ENCODE results near the gene IDUA. TPM values are rescaled to one million over a fixed set of nuclear protein-coding genes. Genes with fewer than 3 reads are reported as not detected.

IDUA gene
- total RNA-seq, 1 donor from 2014 or later = 18.0 TPM

DNA sequence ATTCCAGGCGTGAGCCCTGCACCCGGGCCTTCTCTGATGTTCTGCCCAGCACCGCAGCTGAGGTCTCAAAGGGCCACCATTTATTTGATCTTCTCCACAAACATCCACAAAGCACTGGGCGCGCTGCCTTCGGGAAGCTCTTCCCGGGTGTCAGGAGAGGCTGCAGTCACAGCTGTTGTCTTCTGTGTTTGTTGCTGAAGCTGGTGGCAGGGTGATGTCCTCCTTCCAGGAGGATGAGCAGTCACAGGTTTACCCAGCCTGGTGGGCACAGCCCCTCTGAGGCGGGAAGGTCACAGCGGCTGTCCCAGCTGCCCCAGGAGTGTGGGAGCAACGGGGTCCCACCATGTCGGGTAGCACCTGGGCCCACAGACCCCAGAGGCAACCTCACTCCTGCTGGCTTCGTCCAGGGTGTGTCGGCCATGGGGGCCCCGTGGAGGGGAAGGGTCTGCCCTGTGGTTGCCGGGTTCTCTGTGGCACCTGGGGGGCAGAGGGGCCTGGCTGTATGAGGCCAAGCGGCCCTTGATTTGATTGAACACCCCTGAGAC lies 52.2 kb downstream of the IDUA start:
- H3K36me3 Mint-ChIP-seq (ENCODE audit: low read depth) = no peaks in the 10 kb centered on the region
- TF ChIP-seq, protein P1, sequence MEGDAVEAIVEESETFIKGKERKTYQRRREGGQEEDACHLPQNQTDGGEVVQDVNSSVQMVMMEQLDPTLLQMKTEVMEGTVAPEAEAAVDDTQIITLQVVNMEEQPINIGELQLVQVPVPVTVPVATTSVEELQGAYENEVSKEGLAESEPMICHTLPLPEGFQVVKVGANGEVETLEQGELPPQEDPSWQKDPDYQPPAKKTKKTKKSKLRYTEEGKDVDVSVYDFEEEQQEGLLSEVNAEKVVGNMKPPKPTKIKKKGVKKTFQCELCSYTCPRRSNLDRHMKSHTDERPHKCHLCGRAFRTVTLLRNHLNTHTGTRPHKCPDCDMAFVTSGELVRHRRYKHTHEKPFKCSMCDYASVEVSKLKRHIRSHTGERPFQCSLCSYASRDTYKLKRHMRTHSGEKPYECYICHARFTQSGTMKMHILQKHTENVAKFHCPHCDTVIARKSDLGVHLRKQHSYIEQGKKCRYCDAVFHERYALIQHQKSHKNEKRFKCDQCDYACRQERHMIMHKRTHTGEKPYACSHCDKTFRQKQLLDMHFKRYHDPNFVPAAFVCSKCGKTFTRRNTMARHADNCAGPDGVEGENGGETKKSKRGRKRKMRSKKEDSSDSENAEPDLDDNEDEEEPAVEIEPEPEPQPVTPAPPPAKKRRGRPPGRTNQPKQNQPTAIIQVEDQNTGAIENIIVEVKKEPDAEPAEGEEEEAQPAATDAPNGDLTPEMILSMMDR (conservative IDR thresholded peaks at IDR 0.05) = no peak
- peaks cover 20% of the 10 kb centered on the region for H3K4me1 Mint-ChIP-seq
- no peak overlapping the region for H3K27ac Mint-ChIP-seq (ENCODE audit: unreplicated experiment)
- no peak for DNase-seq (ENCODE audit: low read depth, low spot score)
- no peaks in the 10 kb centered on the region for H3K27me3 Mint-ChIP-seq (ENCODE audit: low read depth)
- H3K4me3 Mint-ChIP-seq = no peak overlapping the region
- no peaks in the 10 kb centered on the region for H3K9me3 Mint-ChIP-seq

DNA sequence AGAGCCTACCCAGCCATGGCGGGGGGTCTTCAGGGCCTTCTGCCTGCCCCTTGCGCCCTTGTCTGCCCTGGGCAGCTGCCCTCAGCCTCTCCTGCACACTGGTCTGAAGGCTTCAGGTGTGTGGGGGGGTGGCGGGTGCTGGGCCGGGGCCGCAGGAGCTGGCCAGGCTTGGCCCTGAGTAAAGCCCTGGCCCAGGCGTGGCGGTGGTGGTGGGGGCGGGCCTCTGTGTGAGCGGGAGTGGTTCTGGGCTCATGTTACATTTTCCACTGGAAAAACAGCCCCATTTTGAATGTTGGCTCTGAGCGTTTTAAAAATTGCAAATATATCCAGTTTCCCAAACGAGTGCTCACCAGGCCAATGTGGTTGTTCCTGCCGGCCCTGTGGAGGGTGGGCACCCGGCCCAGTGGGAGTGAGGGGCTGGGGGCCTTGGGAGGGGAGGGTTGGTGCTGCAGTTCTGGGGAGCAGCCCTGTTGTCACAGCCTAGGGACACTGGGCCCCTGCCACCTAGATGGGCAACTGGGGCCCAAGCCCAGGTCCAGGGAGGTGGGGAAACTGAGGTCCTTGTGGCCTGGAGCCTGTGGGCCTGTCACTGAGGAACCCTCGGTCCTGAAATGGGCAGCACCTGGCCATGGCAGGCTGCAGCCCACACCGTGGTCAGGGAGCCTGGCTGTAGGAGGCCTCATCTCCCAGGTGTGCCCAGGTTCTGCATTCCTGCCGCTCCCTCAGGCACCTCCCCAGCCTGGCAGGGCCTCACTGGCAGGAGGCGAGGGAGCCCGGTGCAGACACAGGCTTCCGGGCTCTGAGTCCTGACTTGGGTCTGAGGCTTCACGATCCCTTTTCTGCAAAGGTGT lies 52.9 kb downstream of the IDUA start:
- TF ChIP-seq, protein P1 (conservative IDR thresholded peaks at IDR 0.05) = no peak
- no peak for DNase-seq (ENCODE audit: low read depth, low spot score)
- no peaks in the 10 kb centered on the region for H3K36me3 Mint-ChIP-seq (ENCODE audit: low read depth)
- no peaks in the 10 kb centered on the region for H3K27me3 Mint-ChIP-seq (ENCODE audit: low read depth)
- H3K27ac Mint-ChIP-seq (ENCODE audit: unreplicated experiment) = peak overlapping the region; percentile 92
- no peaks in the 10 kb centered on the region for H3K9me3 Mint-ChIP-seq
- H3K4me1 Mint-ChIP-seq = peaks cover 20% of the 10 kb centered on the region
- H3K4me3 Mint-ChIP-seq = no peak overlapping the region

DNA sequence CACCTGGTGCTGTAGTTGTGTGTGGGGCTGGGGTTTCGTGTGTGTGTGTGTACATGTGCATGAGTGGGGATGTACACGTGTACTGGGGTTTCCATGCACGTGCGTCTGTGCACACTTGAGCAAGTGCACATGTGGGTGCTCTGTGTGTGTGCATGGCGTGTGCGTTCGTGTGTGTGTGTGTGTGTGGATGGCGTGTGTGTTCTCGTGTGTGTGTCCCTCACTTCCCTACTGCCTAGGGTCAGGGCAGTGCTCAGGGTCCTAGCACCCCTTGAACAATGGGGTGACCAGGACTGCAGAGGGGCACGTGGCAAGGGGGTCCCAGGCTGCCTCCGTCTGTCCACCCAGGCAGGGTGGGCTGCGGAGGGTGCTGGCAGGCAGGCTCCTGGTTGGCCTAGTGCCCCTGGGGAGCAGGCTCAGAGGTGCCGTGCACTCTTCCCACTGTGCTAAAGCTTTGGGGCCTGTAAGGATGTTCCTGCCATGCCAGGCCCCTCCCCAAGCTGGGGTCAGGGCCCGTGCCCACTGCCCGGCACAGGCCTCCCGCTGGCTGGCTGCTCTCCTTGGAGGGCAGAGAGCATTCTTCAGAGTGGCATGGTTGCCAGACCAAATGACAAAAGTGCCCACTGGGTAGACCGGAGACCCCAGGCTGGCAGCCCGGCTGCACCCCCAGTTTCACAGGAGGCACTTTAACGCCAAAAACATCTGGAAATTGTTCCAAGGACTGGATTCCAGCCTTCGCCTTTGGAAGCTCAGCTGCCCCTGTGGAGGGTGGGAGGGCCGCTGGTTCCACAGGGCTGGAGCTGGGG lies 53.7 kb downstream of the IDUA start:
- Mint-ChIP-seq H3K9me3 (no peaks in the 10 kb centered on the region), H3K27me3 (ENCODE audit: low read depth) (no peaks in the 10 kb centered on the region), H3K4me3 (no peak overlapping the region), H3K27ac (ENCODE audit: unreplicated experiment) (peak overlapping the region; percentile 92), H3K4me1 (peaks cover 17% of the 10 kb centered on the region), H3K36me3 (ENCODE audit: low read depth) (no peaks in the 10 kb centered on the region)
- no peak for DNase-seq (ENCODE audit: low read depth, low spot score)
- TF ChIP-seq, protein P1 (conservative IDR thresholded peaks at IDR 0.05) = no peak

DNA sequence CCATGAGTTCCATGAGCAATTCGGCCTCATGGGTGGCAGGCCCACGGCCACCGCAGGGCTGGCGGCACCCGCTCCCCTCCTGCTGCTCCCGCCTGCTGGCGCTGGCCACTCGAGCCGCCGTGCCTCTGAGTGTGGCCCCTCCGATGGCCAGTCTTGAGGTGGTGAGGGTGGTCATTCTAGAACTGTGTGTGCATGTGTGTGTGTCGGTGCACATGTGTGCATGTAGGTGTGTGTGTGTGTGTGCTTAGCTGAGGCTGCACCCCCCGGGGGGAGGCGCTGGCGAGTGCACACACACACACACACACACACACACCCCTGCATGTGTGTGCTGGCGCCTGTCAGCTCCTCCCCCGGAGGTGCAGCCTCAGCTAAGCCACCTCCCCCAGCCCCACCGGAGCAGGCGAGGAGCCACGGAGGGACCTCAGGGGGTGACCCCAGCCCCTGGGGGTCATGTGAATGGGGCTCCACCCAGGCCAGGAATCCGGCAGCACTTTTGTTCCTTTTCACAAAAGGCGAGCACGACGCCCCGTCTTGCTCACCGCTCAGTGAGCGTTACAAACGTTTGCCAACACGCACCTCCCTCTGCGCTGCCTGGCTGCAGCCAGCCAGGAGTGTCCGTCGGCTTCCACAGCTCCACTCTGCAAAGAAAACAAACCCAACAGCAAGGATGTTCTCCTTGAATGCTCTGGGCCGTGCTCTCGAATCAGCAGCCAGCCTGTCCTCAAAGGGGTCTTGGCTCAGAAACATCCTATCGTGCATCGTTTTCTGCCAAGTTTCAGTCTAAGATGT lies 54.5 kb downstream of the IDUA start:
- peak overlapping the region; percentile 86 for H3K27ac Mint-ChIP-seq (ENCODE audit: unreplicated experiment)
- no peak for DNase-seq (ENCODE audit: low read depth, low spot score)

More for the DNA sequence above, 54.5 kb downstream of the IDUA start:
- Mint-ChIP-seq H3K27me3 (ENCODE audit: low read depth) (no peaks in the 10 kb centered on the region), H3K4me3 (peak overlapping the region; percentile 45), H3K4me1 (peaks cover 16% of the 10 kb centered on the region), H3K36me3 (ENCODE audit: low read depth) (no peaks in the 10 kb centered on the region), H3K9me3 (no peaks in the 10 kb centered on the region)
- TF ChIP-seq, protein P1 (conservative IDR thresholded peaks at IDR 0.05) = no peak

Data from neural crest cell (in vitro differentiated cells).